Right lobe of liver (tissue), 6 donors: ENCODE data around the gene DLGAP5. TPM values are rescaled to one million over a fixed set of nuclear protein-coding genes. Genes with fewer than 3 reads are reported as not detected.

Source experiments
- ATAC-seq, 4 donors: fragments of 200-7000 bp; cut with Tn5 transposase; one replicate each; pipeline ENCODE4 v1.9.1; 2020; ENCODE audit warnings: mild to moderate bottlenecking in 4 of 4, moderate library complexity in 4 of 4
- DNase-seq, 3 donors: peaks; one replicate each; pipeline ENCODE4 v3.0.0-alpha.2; 2020
- H3K27ac ChIP-seq, 3 donors: fragments of 200-600 bp; one replicate each; pipeline ENCODE4 v1.8.0; 2022
- H3K27me3 ChIP-seq, 2 donors: fragments of 200-600 bp; one replicate each; pipeline ENCODE4 v1.8.0; 2022
- H3K36me3 ChIP-seq, 4 donors: fragments of 200-600 bp; sonication (generic) in 1 of 4; one replicate each; pipeline versions ENCODE4 v1.5.1 to v1.8.0; 2017 to 2022; ENCODE audit warnings: control low read depth in 1 of 4
- H3K4me1 ChIP-seq, 4 donors: fragments of 200-600 bp; sonication (generic) in 1 of 4; one replicate each; pipeline versions ENCODE4 v1.5.1 to v1.8.0; 2017 to 2022; ENCODE audit warnings: control low read depth in 1 of 4
- H3K4me3 ChIP-seq, 3 donors: fragments of 200-600 bp; one replicate each; pipeline ENCODE4 v1.8.0; 2022
- H3K9me3 ChIP-seq, 4 donors: fragments of 200-600 bp; sonication (generic) in 1 of 4; one replicate each; pipeline versions ENCODE4 v1.5.1 to v1.8.0; 2017 to 2022; ENCODE audit warnings: control low read depth in 1 of 4
- CTCF ChIP-seq, 4 donors: fragments of 200-600 bp in 3 of 4; fragments of 450-650 bp in 1 of 4; IDR thresholded peaks; one replicate each; pipeline versions ENCODE4 v1.5.1 to v1.8.0; 2016 to 2022; ENCODE audit warnings: antibody characterized with exemption in 4 of 4, mild to moderate bottlenecking in 2 of 4
- POLR2A ChIP-seq: fragments of 450-650 bp; IDR thresholded peaks from one replicate; pipeline ENCODE4 v1.6.1; 2017; ENCODE audit warnings: antibody characterized with exemption, mild to moderate bottlenecking
- WGBS: methylation state at CpG from one replicate; pipeline ENCODE4 v1.1.6; 2018; ENCODE audit warnings: low coverage, low lambda C conversion rate; ENCODE audit not compliant: insufficient coverage; ENCODE audit errors: missing lambda C conversion rate; 5-methylcytosine and 5-hydroxymethylcytosine counted together
- intact Hi-C, 2 donors: fragments of 100-400 bp; cut with DNase I; formaldehyde crosslinking; loops; one replicate each; pipeline versions ENCODE4 v1.11.2 to v1.14.1; 2022
- total RNA-seq, 6 experiments: library from RNA; depleted of rRNA in 2 of 6; stranded (reverse); fragments of >200 nt in 2 of 6; fragmentation: NEBNext Ultra II Directional in 3 of 6; extraction: Animal tissue kit (Norgen Biotek cat#: 25700) in 3 of 6; gene quantifications; one replicate each; pipeline versions ENCODE4 v1.1.0 to v1.2.4, GENCODE V29; 2016 to 2023
- donor health status: DM: no; HTN: yes; CAD: no.
- donor health status: DM: no; HTN: no; CAD: no.
- donor health status: DM: no; HTN: no; CAD: no.
- donor health status: DM: no; HTN: yes; CAD: no.
- donor health status: DM: no; HTN: yes; CAD: no.

DLGAP5 gene
- total RNA-seq, 6 experiments from 2014 or later = 0.27 to 1.3 (median 0.86) TPM; not detected in 1

GRCh38 chr14:55105991-55106390 is 85.4 kb downstream of the DLGAP5 start:
- H3K4me1 ChIP-seq = peaks cover 0 to 11% (median 3%) of the 10 kb centered on the region in 4 donors
- H3K4me3 ChIP-seq = no peak overlapping the region
- no peak overlapping the region for H3K27ac ChIP-seq
- no peak for TF ChIP-seq POLR2A
- TF ChIP-seq CTCF (IDR thresholded peaks at IDR 0.05) = no peak
- intact Hi-C loops = no loop called here
- H3K36me3 ChIP-seq = no peaks in the 10 kb centered on the region
- ATAC-seq = no peak
- WGBS = 84% methylated on average over 7 of the region's 7 CpGs
- H3K9me3 ChIP-seq = peaks cover 0 to 3% (median 0%) of the 10 kb centered on the region in 4 donors
- DNase-seq = no peak
- no peaks in the 10 kb centered on the region for H3K27me3 ChIP-seq

GRCh38 chr14:55103971-55104954 is 87.1 kb downstream of the DLGAP5 start:
- H3K4me3 ChIP-seq = no peak overlapping the region
- no peaks in the 10 kb centered on the region for H3K36me3 ChIP-seq
- peaks cover 0 to 3% (median 0%) of the 10 kb centered on the region in 4 donors for H3K9me3 ChIP-seq
- DNase-seq (no peak), ATAC-seq (peak in 1 of 4 donors; percentile 31)
- H3K27me3 ChIP-seq = no peaks in the 10 kb centered on the region
- WGBS = 86% methylated on average over 6 of the region's 6 CpGs
- no peak for TF ChIP-seq POLR2A
- no peak for TF ChIP-seq CTCF (IDR thresholded peaks at IDR 0.05)
- peak overlapping the region in 2 of 3 donors; percentile 47 to 52 for H3K27ac ChIP-seq
- H3K4me1 ChIP-seq = peaks cover 0 to 11% (median 3%) of the 10 kb centered on the region in 4 donors
- intact Hi-C loops = no loop called here

- Histone ChIP-seq H3K4me1 (peaks cover 0 to 11% (median 3%) of the 10 kb centered on the region in 4 donors), H3K27ac (peak overlapping the region; percentile 11 to 52 (median 47)), H3K36me3 (no peaks in the 10 kb centered on the region), H3K4me3 (no peak overlapping the region), H3K27me3 (no peaks in the 10 kb centered on the region), H3K9me3 (peaks cover 0 to 3% (median 0%) of the 10 kb centered on the region in 4 donors)
- DNase-seq = peak in 1 of 3 donors; percentile 38
- peak; percentile 5 to 53 (median 40) for ATAC-seq
- TF ChIP-seq POLR2A (no peak), CTCF (IDR thresholded peaks at IDR 0.05) (no peak)
- intact Hi-C loops = no loop called here
- WGBS = 60% methylated on average over 10 of the region's 13 CpGs
Observed at GRCh38 chr14:55103005-55103640, 88.3 kb downstream of the DLGAP5 start.

DNA sequence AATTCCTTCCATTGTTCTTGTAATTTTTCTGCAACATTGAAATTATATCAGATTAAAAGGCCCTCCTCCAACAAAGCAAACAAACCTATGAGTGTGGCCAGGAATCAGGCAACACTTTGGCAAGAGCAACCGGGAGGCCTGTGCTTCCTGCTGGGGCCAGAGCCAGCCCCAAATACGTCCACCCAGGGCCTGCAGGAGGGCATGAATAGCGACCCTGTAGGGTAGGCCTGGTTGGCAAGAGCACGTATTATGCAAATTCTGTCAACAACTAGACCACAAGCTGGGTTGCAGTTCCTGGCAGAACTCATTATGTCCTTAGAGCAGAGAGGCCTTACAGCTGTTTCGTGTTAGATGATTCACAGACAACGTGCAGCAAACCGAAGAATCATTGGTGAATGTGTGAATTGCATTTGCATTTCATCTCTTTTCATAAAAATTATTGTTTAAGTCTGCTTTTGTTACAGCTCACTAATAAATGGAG is 89.2 kb downstream of the DLGAP5 start:
- intact Hi-C loops = no loop called here
- H3K27ac ChIP-seq = peak overlapping the region; percentile 13 to 52 (median 47)
- peak; percentile 78 to 79 (median 79) for DNase-seq
- TF ChIP-seq POLR2A (peak; percentile 14), CTCF (IDR thresholded peaks at IDR 0.05) (no peak)
- no peaks in the 10 kb centered on the region for H3K27me3 ChIP-seq
- H3K4me3 ChIP-seq = no peak overlapping the region
- WGBS = 5% methylated on average over 6 of the region's 7 CpGs
- H3K4me1 ChIP-seq = peaks cover 0 to 11% (median 3%) of the 10 kb centered on the region in 4 donors
- H3K36me3 ChIP-seq = no peaks in the 10 kb centered on the region
- peaks cover 0 to 3% (median 0%) of the 10 kb centered on the region in 4 donors for H3K9me3 ChIP-seq
- ATAC-seq = peak; percentile 91 to 94 (median 93)
